ENCODE measurements around the gene SKI.

GRCh38 chr1:2288311-2288710 lies 60.2 kb downstream of the SKI start:
- TF ChIP-seq EP300 (IDR thresholded peaks at IDR 0.05; ENCODE audit: borderline replicate concordance in 1 of 2, low read depth in 2 of 2, low read length in 2 of 2) (no peak), CTCF (IDR thresholded peaks at IDR 0.05; ENCODE audit: control extremely low read depth in 1 of 3, insufficient read depth in 1 of 3, low read depth in 1 of 3, low read length in 3 of 3) (no peak), POLR2AphosphoS5 (IDR thresholded peaks at IDR 0.05; ENCODE audit: low read depth, low read length) (no peak), TAF1 (IDR thresholded peaks at IDR 0.05; ENCODE audit: low read depth, low read length) (no peak), POLR2A (IDR thresholded peaks at IDR 0.05; ENCODE audit: control extremely low read depth in 1 of 2, low read depth in 2 of 2, low read length in 2 of 2) (no peak), TEAD4 (IDR thresholded peaks at IDR 0.05; ENCODE audit: low read depth, low read length) (no peak), RAD21 (IDR thresholded peaks at IDR 0.05 in 1 of 2, conservative IDR thresholded peaks at IDR 0.05 in 1 of 2; ENCODE audit: low read depth in 2 of 2, low read length in 2 of 2) (no peak)
- TF ChIP-seq, protein P1, sequence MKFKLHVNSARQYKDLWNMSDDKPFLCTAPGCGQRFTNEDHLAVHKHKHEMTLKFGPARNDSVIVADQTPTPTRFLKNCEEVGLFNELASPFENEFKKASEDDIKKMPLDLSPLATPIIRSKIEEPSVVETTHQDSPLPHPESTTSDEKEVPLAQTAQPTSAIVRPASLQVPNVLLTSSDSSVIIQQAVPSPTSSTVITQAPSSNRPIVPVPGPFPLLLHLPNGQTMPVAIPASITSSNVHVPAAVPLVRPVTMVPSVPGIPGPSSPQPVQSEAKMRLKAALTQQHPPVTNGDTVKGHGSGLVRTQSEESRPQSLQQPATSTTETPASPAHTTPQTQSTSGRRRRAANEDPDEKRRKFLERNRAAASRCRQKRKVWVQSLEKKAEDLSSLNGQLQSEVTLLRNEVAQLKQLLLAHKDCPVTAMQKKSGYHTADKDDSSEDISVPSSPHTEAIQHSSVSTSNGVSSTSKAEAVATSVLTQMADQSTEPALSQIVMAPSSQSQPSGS (IDR thresholded peaks at IDR 0.05; ENCODE audit: low read length), result no peak

All from H1 (cell line).